K562 (cell line): ENCODE data around the gene MYH7B. TPM values are rescaled to one million over a fixed set of nuclear protein-coding genes. Genes with fewer than 3 reads are reported as not detected.

ENCODE experiments used
- ATAC-seq: fragments of 200-7000 bp; cut with Tn5 transposase; 3 replicates; pipeline ENCODE4 v1.9.1; 2020; ENCODE audit warnings: moderate library complexity
- BruUV-seq: library from RNA; stranded (reverse); fragments of 400-500 nt; replicated peaks from 2 replicates; lab custom pipeline; 2021; lab: Mats Ljungman, UMichigan
- CTCF ChIA-PET: fragments of 300-600 bp; formaldehyde crosslinking; extraction: SDS; loops from one replicate; lab custom pipeline; 2021; ENCODE audit warnings: low intra/inter-chr PET ratio; lab: Yijun Ruan, JAX
- POLR2A ChIA-PET: fragments of 300-600, 350-650 bp; sonication (Branson Sonifier 250); formaldehyde crosslinking; extraction: SDS; loops from one replicate; lab custom pipeline; 2021; ENCODE audit warnings: antibody characterized with exemption, inconsistent platforms; lab: Yijun Ruan, JAX
- DNase-seq, 4 experiments: peaks; one replicate each; pipeline versions ENCODE4 v3.0.0 to v3.0.0-alpha.2; 2011 to 2018; ENCODE audit warnings: low spot score in 3 of 4, mixed read lengths in 3 of 4; ENCODE audit errors: extremely low read depth in 1 of 4
- FAIRE-seq: peaks from 2 replicates; lab custom pipeline; 2011; peaks lifted over from hg19 to GRCh38; lab: Jason Lieb, UNC
- H2AFZ ChIP-seq: 2 replicates; pipeline ENCODE4 v1.6.0; 2011; ENCODE audit warnings: low read depth, low read length, control low read depth, inconsistent platforms
- H3K27ac ChIP-seq: fragments of 200-600 bp; 3 replicates; pipeline ENCODE4 v1.8.0; 2011; ENCODE audit warnings: low read depth, mild to moderate bottlenecking, control low read depth, inconsistent platforms, low read length, moderate library complexity, mixed read lengths; ENCODE audit errors: extremely low read depth
- H3K27me3 ChIP-seq, 2 experiments: fragments of 300-600 bp in 1 of 2; 2 replicates in 1 of 2; 3 replicates in 1 of 2; pipeline versions ENCODE4 v1.6.0 to v1.8.0; 2011; ENCODE audit warnings: inconsistent platforms in 2 of 2, low read length in 2 of 2, mild to moderate bottlenecking in 1 of 2, mixed read lengths in 1 of 2, moderate library complexity in 1 of 2; ENCODE audit not compliant: control insufficient read depth in 2 of 2, insufficient read depth in 2 of 2
- H3K36me3 ChIP-seq: fragments of 300-600 bp; 3 replicates; pipeline ENCODE4 v1.8.0; 2011; ENCODE audit warnings: mild to moderate bottlenecking, low read length, inconsistent platforms; ENCODE audit not compliant: control insufficient read depth, insufficient read depth
- H3K4me1 ChIP-seq, 2 experiments: fragments of 200-600 bp in 1 of 2; replicated peaks in 1 of 2; 2 replicates in 1 of 2; 3 replicates in 1 of 2; pipeline versions ENCODE4 v1.5.1 to v1.8.0; 2011; ENCODE audit warnings: inconsistent platforms in 2 of 2, low read length in 2 of 2, mild to moderate bottlenecking in 1 of 2, mixed read lengths in 1 of 2, moderate library complexity in 1 of 2; ENCODE audit not compliant: control insufficient read depth in 2 of 2, insufficient read depth in 2 of 2
- H3K4me2 ChIP-seq: 2 replicates; pipeline ENCODE4 v1.6.1; 2011; ENCODE audit warnings: low read length, control low read depth, inconsistent platforms, mixed read lengths; ENCODE audit not compliant: insufficient read depth
- H3K4me3 ChIP-seq: fragments of 200-600 bp; sonication (generic), shearing (Covaris generic); 2 replicates; pipeline ENCODE4 v1.5.1; 2016; ENCODE audit warnings: control low read depth, inconsistent platforms
- H3K79me2 ChIP-seq: fragments of 200-600 bp; 3 replicates; pipeline ENCODE4 v1.8.0; 2011; ENCODE audit warnings: low read length, inconsistent platforms; ENCODE audit not compliant: control insufficient read depth, insufficient read depth
- H3K9ac ChIP-seq, 2 experiments: 2 replicates each; pipeline versions ENCODE4 v1.6.0 to v1.6.1; 2011; ENCODE audit warnings: low read depth in 2 of 2, low read length in 2 of 2, control low read depth in 1 of 2, inconsistent platforms in 1 of 2, mild to moderate bottlenecking in 1 of 2, mixed read lengths in 1 of 2; ENCODE audit not compliant: insufficient read depth in 1 of 2
- H3K9me1 ChIP-seq: one replicate; pipeline ENCODE4 v1.6.0; 2011; ENCODE audit warnings: inconsistent platforms, mild to moderate bottlenecking, low read length, moderate library complexity; ENCODE audit not compliant: control insufficient read depth, insufficient read depth
- H3K9me3 ChIP-seq: replicated peaks from 2 replicates; pipeline ENCODE4 v1.5.1; 2011; ENCODE audit warnings: low read depth, low read length, inconsistent platforms; ENCODE audit not compliant: control insufficient read depth, insufficient read depth
- H4K20me1 ChIP-seq: replicated peaks from 2 replicates; pipeline ENCODE4 v1.6.1; 2011; ENCODE audit warnings: low read length, inconsistent platforms, mixed read lengths; ENCODE audit not compliant: control insufficient read depth, insufficient read depth
- BHLHE40 ChIP-seq: IDR thresholded peaks from 2 replicates; pipeline ENCODE4 v1.6.1; 2011; ENCODE audit warnings: low read length, improper control_type of control experiment
- ERF ChIP-seq: fragments of 450-650 bp; formaldehyde crosslinking; IDR thresholded peaks from 2 replicates; pipeline ENCODE4 v1.4.0; 2020; ENCODE audit warnings: mild to moderate bottlenecking, mixed read lengths
- KAT7 ChIP-seq: sonication (generic); formaldehyde crosslinking; IDR thresholded peaks from 2 replicates; pipeline ENCODE4 v1.8.0; 2022; ENCODE audit warnings: missing genetic modification reagents, mild to moderate bottlenecking, borderline replicate concordance
- SRSF9 ChIP-seq: fragments of 200-400 bp; formaldehyde crosslinking; IDR thresholded peaks from 2 replicates; pipeline ENCODE4 v1.6.1; 2017; ENCODE audit warnings: low read depth, low read length, borderline replicate concordance
- ZNF121 ChIP-seq: sonication (generic); formaldehyde crosslinking; conservative IDR thresholded peaks from 2 replicates; pipeline ENCODE4 v1.8.0; 2022; ENCODE audit warnings: missing genetic modification reagents
- ZNF436 ChIP-seq: fragments of 250-450, 450-650 bp; sonication (Bioruptor Pico); formaldehyde crosslinking; IDR thresholded peaks from 2 replicates; pipeline ENCODE4 v1.7.0; 2020; ENCODE audit warnings: mild to moderate bottlenecking
- ZNF589 ChIP-seq: fragments of 200-800 bp; sonication (Bioruptor generic); IDR thresholded peaks from 2 replicates; pipeline ENCODE4 v1.6.1; 2016; ENCODE audit warnings: low read depth, missing genetic modification characterization, missing compliant biosample characterization
- ZNF717 ChIP-seq: fragments of 250-450 bp; sonication (Bioruptor Pico); IDR thresholded peaks from 2 replicates; pipeline ENCODE4 v1.5.0; 2021
- WGBS: fragments of 100-300 bp; shearing (Covaris generic); methylation state at CpG from one replicate; pipeline ENCODE4 v1.1.6; 2016; ENCODE audit warnings: low coverage, mixed read lengths; ENCODE audit not compliant: insufficient coverage; ENCODE audit errors: missing lambda C conversion rate; 5-methylcytosine and 5-hydroxymethylcytosine counted together
- in situ Hi-C: fragments of 300-500 bp; cut with MboI; formaldehyde crosslinking; loops from 4 replicates; pipeline ENCODE4 v1.15.0; 2018; ENCODE audit warnings: inconsistent platforms, mixed read lengths
- intact Hi-C: fragments of 100-400 bp; cut with micrococcal nuclease; formaldehyde crosslinking; loops from 2 replicates; pipeline ENCODE4 v1.14.2; 2022
- polyA plus RNA-seq, 8 experiments: library from polyadenylated mRNA; depleted of rRNA in 4 of 8; stranded (reverse) in 5 of 8; unstranded in 3 of 8; fragments of >200 nt; fragmentation: Nextera tagmentation in 2 of 8; fragmentation: Illumina TruSeq in 1 of 8; extraction: Ambion mirVana in 2 of 8; extraction: Trizol in 1 of 8; gene quantifications; 2 replicates each; pipeline versions ENCODE4 v1.2.1 to v1.2.3, GENCODE V29; 2011 to 2014; ENCODE audit warnings: inconsistent platforms in 1 of 8, missing spikeins in 1 of 8
- total RNA-seq, 7 experiments: library from RNA; depleted of rRNA in 6 of 7; stranded (reverse); fragments of >200 nt in 6 of 7; fragmentation: Illumina TruSeq in 2 of 7; extraction: Trizol in 2 of 7; gene quantifications; 2 replicates each; pipeline versions ENCODE4 v1.2.1 to v1.2.3, GENCODE V29; 2011 to 2021; ENCODE audit warnings: low replicate concordance in 1 of 7

MYH7B gene
- total and polyA plus RNA-seq, 9 of the 15 experiments (the other 6 are each of a cell fraction or from before 2014, with no cell fraction given), result 0.07 to 0.34 (median 0.13) TPM; not detected in 3

- FAIRE-seq, result no peak
- H3K4me1 ChIP-seq, result peaks cover 12 to 17% of the 10 kb centered on the region in 2 experiments; a peak in 3 of 5 replicates
- in situ Hi-C loops, result no loop called here
- CTCF ChIA-PET, result no interaction called here
- 46% methylated on average over 3 of the region's 5 CpGs for WGBS
- TF ChIP-seq ZNF717 (CRISPR knock-in tag), result no peak
- peak; percentile 74 for TF ChIP-seq ZNF121 (CRISPR knock-in tag)
- TF ChIP-seq, all 486 proteins: peak for 1
- intact Hi-C loops, result no loop called here
- Histone ChIP-seq H2AFZ (no peak overlapping the region), H3K27me3 (no peaks in the 10 kb centered on the region), H3K4me3 (no peak overlapping the region), H3K9ac (no peak overlapping the region), H3K36me3 (no peaks in the 10 kb centered on the region), H3K79me2 (no peaks in the 10 kb centered on the region), H3K9me1 (no peaks in the 10 kb centered on the region), H3K4me2 (no peak overlapping the region), H4K20me1 (no peaks in the 10 kb centered on the region), H3K27ac (no peak overlapping the region), H3K9me3 (no peaks in the 10 kb centered on the region)
- POLR2A ChIA-PET, result no interaction called here
- BruUV-seq, result no TSS peak
- ATAC-seq (no peak), DNase-seq (no peak)
Measured at GRCh38 chr20:34964486-34964885, 8.8 kb downstream of the MYH7B start.

- FAIRE-seq, result no peak
- intact Hi-C loops, result no loop called here
- POLR2A ChIA-PET, result no interaction called here
Measured at GRCh38 chr20:34965051-34965450, 9.4 kb downstream of the MYH7B start.

More at GRCh38 chr20:34965051-34965450, 9.4 kb downstream of the MYH7B start:
- ATAC-seq (no peak), DNase-seq (no peak)
- Histone ChIP-seq H4K20me1 (no peaks in the 10 kb centered on the region), H3K4me2 (no peak overlapping the region), H3K27me3 (no peaks in the 10 kb centered on the region), H3K27ac (no peak overlapping the region), H3K36me3 (no peaks in the 10 kb centered on the region), H3K79me2 (no peaks in the 10 kb centered on the region), H3K9me1 (no peaks in the 10 kb centered on the region), H3K9me3 (no peaks in the 10 kb centered on the region), H2AFZ (no peak overlapping the region), H3K4me1 (peaks cover 8 to 17% of the 10 kb centered on the region in 2 experiments; a peak in 3 of 5 replicates), H3K4me3 (no peak overlapping the region), H3K9ac (peak overlapping the region in 1 of 2 experiments; percentile 72; a peak in 2 of 4 replicates)
- in situ Hi-C loops, result no loop called here
- TF ChIP-seq BHLHE40, result no peak
- no peak for TF ChIP-seq SRSF9
- no peak for TF ChIP-seq ZNF589 (CRISPR knock-in tag)
- TF ChIP-seq ERF, result no peak
- no peak for TF ChIP-seq KAT7 (CRISPR knock-in tag)
- no peak for TF ChIP-seq ZNF436 (CRISPR knock-in tag)
- no TSS peak for BruUV-seq
- CTCF ChIA-PET, result no interaction called here
- WGBS, result 66% methylated on average over 5 of the region's 5 CpGs
